ENCODE data around the gene VCAN.

VCAN gene

DNA sequence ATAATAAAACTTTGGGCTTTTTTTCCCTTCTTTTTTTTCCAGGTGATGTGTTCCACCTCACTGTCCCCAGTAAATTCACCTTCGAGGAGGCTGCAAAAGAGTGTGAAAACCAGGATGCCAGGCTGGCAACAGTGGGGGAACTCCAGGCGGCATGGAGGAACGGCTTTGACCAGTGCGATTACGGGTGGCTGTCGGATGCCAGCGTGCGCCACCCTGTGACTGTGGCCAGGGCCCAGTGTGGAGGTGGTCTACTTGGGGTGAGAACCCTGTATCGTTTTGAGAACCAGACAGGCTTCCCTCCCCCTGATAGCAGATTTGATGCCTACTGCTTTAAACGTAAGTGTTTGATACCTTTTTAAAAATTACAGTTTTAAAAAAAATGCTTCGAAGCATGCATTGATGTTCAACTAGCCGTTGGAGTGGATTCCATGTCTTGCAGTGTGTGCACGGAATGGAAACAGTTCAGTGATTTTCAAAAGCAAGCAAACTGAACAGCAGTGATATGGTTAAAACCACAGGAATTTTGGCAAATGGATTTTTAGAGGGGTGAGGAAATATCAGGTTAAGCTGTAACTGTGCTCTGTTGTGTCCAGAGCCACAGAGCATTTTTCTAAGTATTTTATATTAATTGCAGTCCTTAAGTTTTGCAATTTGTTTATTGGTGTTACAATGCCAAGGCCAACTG lies 40.7 kb downstream of the VCAN start:
- no peak for DNase-seq
- Histone ChIP-seq H3K27ac (no peak overlapping the region), H3K9me3 (no peaks in the 10 kb centered on the region), H3K27me3 (no peaks in the 10 kb centered on the region), H3K4me1 (peaks cover 0 to 17% (median 5%) of the 10 kb centered on the region in 4 donors), H3K36me3 (no peaks in the 10 kb centered on the region), H3K4me3 (no peak overlapping the region)
- TF ChIP-seq, protein P1, sequence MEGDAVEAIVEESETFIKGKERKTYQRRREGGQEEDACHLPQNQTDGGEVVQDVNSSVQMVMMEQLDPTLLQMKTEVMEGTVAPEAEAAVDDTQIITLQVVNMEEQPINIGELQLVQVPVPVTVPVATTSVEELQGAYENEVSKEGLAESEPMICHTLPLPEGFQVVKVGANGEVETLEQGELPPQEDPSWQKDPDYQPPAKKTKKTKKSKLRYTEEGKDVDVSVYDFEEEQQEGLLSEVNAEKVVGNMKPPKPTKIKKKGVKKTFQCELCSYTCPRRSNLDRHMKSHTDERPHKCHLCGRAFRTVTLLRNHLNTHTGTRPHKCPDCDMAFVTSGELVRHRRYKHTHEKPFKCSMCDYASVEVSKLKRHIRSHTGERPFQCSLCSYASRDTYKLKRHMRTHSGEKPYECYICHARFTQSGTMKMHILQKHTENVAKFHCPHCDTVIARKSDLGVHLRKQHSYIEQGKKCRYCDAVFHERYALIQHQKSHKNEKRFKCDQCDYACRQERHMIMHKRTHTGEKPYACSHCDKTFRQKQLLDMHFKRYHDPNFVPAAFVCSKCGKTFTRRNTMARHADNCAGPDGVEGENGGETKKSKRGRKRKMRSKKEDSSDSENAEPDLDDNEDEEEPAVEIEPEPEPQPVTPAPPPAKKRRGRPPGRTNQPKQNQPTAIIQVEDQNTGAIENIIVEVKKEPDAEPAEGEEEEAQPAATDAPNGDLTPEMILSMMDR (IDR thresholded peaks at IDR 0.05): no peak
- intact Hi-C loops (cut with DNase I; ENCODE audit: low total_unique reads): no loop called here

DNA sequence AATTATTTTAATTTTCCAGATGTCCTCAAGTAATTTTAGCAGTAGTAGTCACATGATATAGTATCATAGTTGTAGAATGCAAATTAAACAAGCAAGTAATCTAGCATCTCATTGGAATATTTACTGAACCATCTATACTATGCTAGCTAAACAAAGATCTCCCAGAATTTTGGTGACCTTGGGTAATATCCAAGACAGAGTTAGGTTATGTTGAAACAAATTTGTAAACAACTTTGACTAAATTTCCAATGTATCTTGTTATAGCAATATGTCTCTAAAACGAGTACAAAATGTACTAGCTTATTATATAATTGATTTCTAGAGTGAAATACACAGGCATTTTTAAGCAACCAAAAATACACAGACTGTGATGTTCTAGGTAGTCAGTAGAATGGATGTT lies 41.5 kb downstream of the VCAN start:
- Histone ChIP-seq H3K27ac (peak overlapping the region in 1 of 2 donors; percentile 50), H3K27me3 (no peaks in the 10 kb centered on the region), H3K9me3 (no peaks in the 10 kb centered on the region), H3K4me1 (peaks cover 0 to 16% (median 5%) of the 10 kb centered on the region in 4 donors), H3K4me3 (no peak overlapping the region), H3K36me3 (no peaks in the 10 kb centered on the region)
- TF ChIP-seq, protein P1 (IDR thresholded peaks at IDR 0.05): no peak
- intact Hi-C loops (cut with DNase I; ENCODE audit: low total_unique reads): no loop called here
- DNase-seq: no peak

DNA sequence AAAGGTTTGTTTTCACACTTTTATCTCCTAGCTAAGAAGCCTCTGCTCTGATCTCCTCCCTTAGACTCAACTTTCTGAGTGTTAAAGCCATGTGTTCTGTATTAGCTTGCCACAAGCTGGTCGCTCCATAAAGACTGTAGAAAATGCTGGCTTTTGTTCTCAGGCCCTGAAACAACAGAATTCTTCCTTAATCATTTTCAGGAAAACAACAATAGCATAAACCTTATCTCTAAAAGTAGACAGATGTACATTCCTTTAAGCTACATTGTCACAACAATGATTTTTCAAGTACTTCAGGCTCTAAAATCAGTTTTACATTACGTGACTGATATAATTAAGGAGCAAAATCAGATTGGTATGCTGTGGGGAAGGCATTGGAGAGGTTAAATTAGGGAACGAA lies 41.9 kb downstream of the VCAN start:
- intact Hi-C loops (cut with DNase I; ENCODE audit: low total_unique reads): no loop called here
- DNase-seq: no peak

DNA sequence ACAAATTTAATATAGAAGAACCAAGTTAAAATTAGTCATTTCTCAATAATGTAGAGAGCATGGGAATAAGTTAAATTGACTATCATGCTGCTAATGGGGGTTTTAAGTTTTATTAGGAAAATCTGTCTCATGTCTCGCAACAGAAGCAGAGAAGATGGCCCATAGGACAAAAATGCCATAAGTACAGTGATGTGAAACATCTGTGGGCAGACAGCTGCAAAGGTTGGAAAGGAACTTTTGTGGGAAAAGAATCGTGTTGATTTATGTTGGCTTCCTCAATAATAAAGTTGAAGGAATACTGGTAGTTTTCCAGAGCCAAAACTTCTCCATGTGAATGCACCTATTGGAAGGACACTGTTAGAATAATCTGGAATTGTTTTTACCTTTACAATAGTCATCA lies 44.8 kb downstream of the VCAN start:
- Histone ChIP-seq H3K36me3 (peaks cover 0 to 9% (median 0%) of the 10 kb centered on the region in 3 donors), H3K27me3 (no peaks in the 10 kb centered on the region), H3K4me3 (no peak overlapping the region), H3K27ac (peak overlapping the region in 1 of 2 donors; percentile 22), H3K4me1 (peaks cover 0 to 16% (median 0%) of the 10 kb centered on the region in 4 donors), H3K9me3 (no peaks in the 10 kb centered on the region)
- intact Hi-C loops (cut with DNase I; ENCODE audit: low total_unique reads): no loop called here
- no peak for DNase-seq
- TF ChIP-seq, protein P1 (IDR thresholded peaks at IDR 0.05): no peak

More for the DNA sequence above, 41.9 kb downstream of the VCAN start:
- Histone ChIP-seq H3K4me1 (peaks cover 0 to 16% (median 5%) of the 10 kb centered on the region in 4 donors), H3K4me3 (no peak overlapping the region), H3K36me3 (no peaks in the 10 kb centered on the region), H3K9me3 (no peaks in the 10 kb centered on the region), H3K27me3 (no peaks in the 10 kb centered on the region), H3K27ac (peak overlapping the region in 1 of 2 donors; percentile 50)
- TF ChIP-seq, protein P1 (IDR thresholded peaks at IDR 0.05): no peak

DNA sequence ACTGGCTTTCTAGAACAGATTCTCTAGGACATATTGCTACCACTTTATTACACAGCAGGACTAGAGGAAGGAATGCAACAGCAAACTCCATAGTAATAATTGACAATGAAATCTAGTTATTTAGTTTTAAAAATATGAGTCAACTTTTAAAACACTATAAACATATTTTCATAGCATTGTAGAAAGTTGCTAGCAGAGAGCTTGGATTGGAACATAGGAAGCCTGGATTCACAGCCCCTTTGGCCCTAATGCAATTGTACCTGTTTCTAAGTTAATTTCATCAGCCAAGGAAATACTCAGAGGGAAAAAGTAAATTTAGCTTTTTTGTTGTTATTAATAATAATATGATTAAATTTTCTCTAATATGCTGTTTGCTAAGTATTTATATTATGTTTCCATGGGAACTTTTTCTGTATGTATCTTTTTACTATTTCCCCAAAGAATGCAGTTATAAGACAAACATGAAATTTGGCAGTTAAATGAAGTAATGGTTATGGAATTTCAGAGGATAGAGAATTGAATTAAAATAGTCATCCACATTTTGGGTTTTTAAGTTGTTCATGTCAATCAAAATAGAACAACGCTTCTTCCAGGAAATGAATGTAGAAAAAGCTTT lies 45.6 kb downstream of the VCAN start:
- TF ChIP-seq, protein P1 (IDR thresholded peaks at IDR 0.05): peak in 1 of 2 experiments; percentile 17
- no peak for DNase-seq

More for the DNA sequence above, 45.6 kb downstream of the VCAN start:
- Histone ChIP-seq H3K4me1 (peaks cover 0 to 16% (median 0%) of the 10 kb centered on the region in 4 donors), H3K27me3 (no peaks in the 10 kb centered on the region), H3K9me3 (no peaks in the 10 kb centered on the region), H3K27ac (peak overlapping the region in 1 of 2 donors; percentile 22), H3K4me3 (no peak overlapping the region), H3K36me3 (peaks cover 0 to 9% (median 0%) of the 10 kb centered on the region in 3 donors)
- intact Hi-C loops (cut with DNase I; ENCODE audit: low total_unique reads): no loop called here
